HFFc6 (cell line): ENCODE results near the gene KCNJ3. TPM values are rescaled to one million over a fixed set of nuclear protein-coding genes. Genes with fewer than 3 reads are reported as not detected.

Experiments used
- DNase-seq: peaks from one replicate; pipeline ENCODE4 v3.0.0-alpha.2; 2018
- H3K27ac Mint-ChIP-seq: 2 replicates; pipeline ENCODE4 v1.8.0; 2020; ENCODE audit warnings: mild to moderate bottlenecking, mixed read lengths
- H3K27me3 Mint-ChIP-seq: 2 replicates; pipeline ENCODE4 v1.8.0; 2021; ENCODE audit warnings: mild to moderate bottlenecking, moderate library complexity, mixed read lengths; ENCODE audit not compliant: insufficient read depth
- H3K36me3 Mint-ChIP-seq: 2 replicates; pipeline ENCODE4 v1.8.0; 2021; ENCODE audit warnings: low read depth, mixed read lengths
- H3K4me1 Mint-ChIP-seq: 2 replicates; pipeline ENCODE4 v1.8.0; 2020; ENCODE audit warnings: low read depth, mixed read lengths
- H3K4me3 Mint-ChIP-seq: 2 replicates; pipeline ENCODE4 v1.8.0; 2020; ENCODE audit warnings: mild to moderate bottlenecking, moderate library complexity, mixed read lengths
- H3K9me3 Mint-ChIP-seq: 2 replicates; pipeline ENCODE4 v1.8.0; 2020; ENCODE audit warnings: mild to moderate bottlenecking, mixed read lengths
- CTCF ChIP-seq: fragments of 200-600 bp; sonication (generic); IDR thresholded peaks from 2 replicates; pipeline ENCODE4 v1.5.0; 2021; ENCODE audit warnings: antibody characterized with exemption, mild to moderate bottlenecking
- total RNA-seq, 6 experiments: library from RNA; stranded (reverse); fragmentation: NEBNext Ultra II Directional; extraction: Animal tissue kit (Norgen Biotek cat#: 25700); gene quantifications; 2 replicates in 1 of 6; 3 replicates in 5 of 6; pipeline ENCODE4 v1.2.3, GENCODE V29; 2021

KCNJ3 gene
- total RNA-seq, 6 experiments from 2014 or later, result not detected

GRCh38 chr2:154673694-154674093 lies 24.8 kb upstream of the KCNJ3 start:
- Mint-ChIP-seq H3K9me3 (peaks cover 31% of the 10 kb centered on the region), H3K27ac (no peak overlapping the region), H3K4me3 (no peak overlapping the region), H3K4me1 (no peaks in the 10 kb centered on the region), H3K36me3 (no peaks in the 10 kb centered on the region; the same call in 1 of the 2 replicates), H3K27me3 (no peaks in the 10 kb centered on the region)
- TF ChIP-seq CTCF, result no peak
- no peak for DNase-seq

DNA sequence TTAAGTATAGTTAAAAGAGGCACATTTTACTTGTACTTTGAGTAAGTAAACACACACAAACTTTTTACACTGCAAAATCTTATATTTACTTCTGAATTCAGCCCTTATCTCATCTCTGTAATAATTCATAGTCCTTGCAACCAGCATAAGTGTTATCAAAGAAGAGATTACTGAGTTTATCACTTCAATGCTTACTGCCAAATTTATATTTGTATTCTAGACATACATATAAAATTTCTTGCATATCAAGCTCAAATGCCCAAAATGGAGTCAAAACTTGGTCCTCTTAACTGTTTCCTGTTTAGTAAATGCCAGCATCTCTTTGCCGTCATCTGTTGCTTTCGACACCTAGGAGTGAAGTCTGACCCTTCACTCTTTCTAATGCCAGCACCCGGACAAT lies 21.1 kb upstream of the KCNJ3 start:
- Mint-ChIP-seq H3K4me3 (no peak overlapping the region), H3K36me3 (peaks cover 5% of the 10 kb centered on the region; the same call in 1 of the 2 replicates), H3K27ac (no peak overlapping the region), H3K4me1 (no peaks in the 10 kb centered on the region), H3K27me3 (no peaks in the 10 kb centered on the region), H3K9me3 (peaks cover 37% of the 10 kb centered on the region)
- no peak for DNase-seq
- no peak for TF ChIP-seq CTCF

GRCh38 chr2:154681741-154682140 lies 16.8 kb upstream of the KCNJ3 start:
- H3K27me3 Mint-ChIP-seq, result no peaks in the 10 kb centered on the region; the same call in 1 of the 2 replicates
- H3K36me3 Mint-ChIP-seq, result peaks cover 5% of the 10 kb centered on the region; the same call in 1 of the 2 replicates
- no peak overlapping the region for H3K27ac Mint-ChIP-seq
- H3K4me1 Mint-ChIP-seq, result no peaks in the 10 kb centered on the region
- peaks cover 55% of the 10 kb centered on the region for H3K9me3 Mint-ChIP-seq
- no peak for DNase-seq
- no peak overlapping the region for H3K4me3 Mint-ChIP-seq
- no peak for TF ChIP-seq CTCF

DNA sequence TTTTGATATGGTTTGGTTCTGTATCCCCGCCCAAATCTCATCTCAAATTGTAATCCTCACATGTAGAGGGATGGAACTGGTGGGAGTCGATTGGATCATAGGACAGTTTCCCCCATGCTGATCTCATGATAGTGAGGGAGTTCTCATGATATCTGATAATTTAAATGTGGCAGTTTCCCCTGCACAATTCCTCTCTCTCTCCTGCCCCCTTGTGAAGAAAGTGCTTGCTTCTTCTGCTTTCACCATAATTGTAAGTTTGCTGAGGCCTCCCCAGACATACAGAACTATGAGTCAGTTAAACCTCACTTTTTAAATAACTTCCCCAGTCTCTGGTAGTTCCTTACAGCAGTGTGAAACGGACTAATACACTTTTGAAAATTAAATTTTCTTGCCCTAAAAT lies 12.3 kb upstream of the KCNJ3 start:
- no peak overlapping the region for H3K4me3 Mint-ChIP-seq
- no peaks in the 10 kb centered on the region for H3K4me1 Mint-ChIP-seq
- TF ChIP-seq CTCF, result no peak
- no peak for DNase-seq
- peaks cover 5% of the 10 kb centered on the region; the same call in 1 of the 2 replicates for H3K36me3 Mint-ChIP-seq
- H3K9me3 Mint-ChIP-seq, result peaks cover 34% of the 10 kb centered on the region
- no peaks in the 10 kb centered on the region; the same call in 1 of the 2 replicates for H3K27me3 Mint-ChIP-seq
- no peak overlapping the region for H3K27ac Mint-ChIP-seq

DNA sequence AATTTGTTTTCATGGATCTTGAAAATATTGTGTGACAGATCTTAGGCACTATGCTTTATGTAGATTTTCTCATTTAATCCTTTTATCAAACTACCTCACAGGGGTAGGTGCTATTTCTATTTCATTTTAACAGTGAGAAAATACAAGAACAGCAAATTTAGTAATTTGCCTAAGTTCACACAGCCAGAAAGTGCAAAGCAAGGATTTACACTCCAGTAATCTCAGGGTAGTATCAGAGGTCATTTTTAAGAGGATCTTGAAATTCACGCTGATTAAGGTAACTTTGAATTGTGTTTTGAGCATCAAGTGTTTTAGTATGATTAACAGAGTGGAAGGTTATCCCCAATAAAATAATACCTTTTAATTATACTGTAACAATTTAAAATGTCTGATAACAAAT lies 10.1 kb upstream of the KCNJ3 start:
- peaks cover 25% of the 10 kb centered on the region for H3K9me3 Mint-ChIP-seq
- no peaks in the 10 kb centered on the region for H3K36me3 Mint-ChIP-seq
- no peak overlapping the region for H3K27ac Mint-ChIP-seq
- no peaks in the 10 kb centered on the region; the same call in 1 of the 2 replicates for H3K27me3 Mint-ChIP-seq
- no peaks in the 10 kb centered on the region for H3K4me1 Mint-ChIP-seq
- DNase-seq, result no peak
- no peak overlapping the region for H3K4me3 Mint-ChIP-seq
- TF ChIP-seq CTCF, result no peak

DNA sequence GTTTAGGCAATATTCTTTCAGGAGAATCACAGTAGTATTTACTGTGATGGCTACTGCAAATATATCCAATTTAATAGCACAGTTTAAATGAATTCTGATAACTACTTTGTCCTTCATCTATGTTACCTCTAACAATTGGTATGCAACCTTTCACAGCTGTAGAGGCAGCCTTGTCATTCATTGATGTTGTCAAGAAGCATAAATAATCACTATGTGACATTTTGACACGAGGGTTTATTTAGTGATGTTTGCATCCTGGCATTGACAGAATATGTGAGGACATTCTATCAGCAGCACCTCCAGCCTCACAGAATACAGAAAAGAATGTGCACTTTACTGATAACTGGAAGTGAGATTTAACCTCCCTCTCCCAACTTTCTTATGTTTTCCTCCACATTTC lies 9.3 kb upstream of the KCNJ3 start:
- H3K27me3 Mint-ChIP-seq, result no peaks in the 10 kb centered on the region; the same call in 1 of the 2 replicates

More for the DNA sequence above, 9.3 kb upstream of the KCNJ3 start:
- H3K27ac Mint-ChIP-seq, result no peak overlapping the region
- H3K4me1 Mint-ChIP-seq, result no peaks in the 10 kb centered on the region
- no peak overlapping the region for H3K4me3 Mint-ChIP-seq
- DNase-seq, result no peak
- peaks cover 28% of the 10 kb centered on the region for H3K9me3 Mint-ChIP-seq
- no peaks in the 10 kb centered on the region for H3K36me3 Mint-ChIP-seq
- no peak for TF ChIP-seq CTCF
